ENCODE measurements around the gene TMCO4.

GRCh38 chr1:19776933-19777332 is 22.8 kb downstream of the TMCO4 start:
- TF ChIP-seq CTCF (conservative IDR thresholded peaks at IDR 0.05; ENCODE audit: low read length) (no peak), EZH2phosphoT487 (IDR thresholded peaks at IDR 0.05; ENCODE audit: borderline replicate concordance, low read depth, low read length) (no peak)
